Caco-2 (cell line): Measurements from ENCODE around the gene VWA5A. TPM values are rescaled to one million over a fixed set of nuclear protein-coding genes. Genes with fewer than 3 reads are reported as not detected.

Source experiments
- BruUV-seq: library from RNA; stranded (reverse); fragments of 400-500 nt; replicated peaks from 2 replicates; lab custom pipeline; 2021; lab: Mats Ljungman, UMichigan
- CTCF ChIA-PET: fragments of 300-600 bp; sonication (Branson Sonifier 250); formaldehyde crosslinking; loops from one replicate; lab custom pipeline; 2022; ENCODE audit warnings: antibody characterized with exemption; lab: Charles Lee
- POLR2A ChIA-PET: fragments of 300-600 bp; sonication (Branson Sonifier 250); formaldehyde crosslinking; loops from one replicate; lab custom pipeline; 2022; ENCODE audit warnings: antibody characterized with exemption; lab: Charles Lee
- DNase-seq, 2 experiments: peaks; one replicate each; pipeline versions ENCODE4 v3.0.0 to v3.0.0-alpha.2; 2020 to 2022
- H3K27me3 ChIP-seq: replicated peaks from 2 replicates; pipeline ENCODE4 v1.6.0; 2011; ENCODE audit warnings: low read length; ENCODE audit not compliant: control insufficient read depth, insufficient read depth
- H3K36me3 ChIP-seq: 2 replicates; pipeline ENCODE4 v1.5.1; 2011; ENCODE audit warnings: low read length; ENCODE audit not compliant: control insufficient read depth, insufficient read depth
- H3K4me1 ChIP-seq: fragments of 250-450 bp; sonication (Bioruptor Pico); 2 replicates; pipeline ENCODE4 v1.5.1; 2020; ENCODE audit warnings: mild to moderate bottlenecking
- H3K4me3 ChIP-seq: 2 replicates; pipeline ENCODE4 v1.5.1; 2011; ENCODE audit warnings: low read depth, mild to moderate bottlenecking, control low read depth, low read length
- H3K9me3 ChIP-seq: fragments of 250-450 bp; sonication (Bioruptor Pico); 2 replicates; pipeline ENCODE4 v1.5.1; 2020; ENCODE audit warnings: mild to moderate bottlenecking, moderate library complexity
- H3K27ac Mint-ChIP-seq: one replicate; pipeline ENCODE4 v1.8.0; 2022; ENCODE audit warnings: mixed read lengths; ENCODE audit not compliant: unreplicated experiment
- H3K27me3 Mint-ChIP-seq: one replicate; pipeline ENCODE4 v1.8.0; 2022; ENCODE audit warnings: mixed read lengths; ENCODE audit not compliant: insufficient read depth, unreplicated experiment
- H3K36me3 Mint-ChIP-seq: one replicate; pipeline ENCODE4 v1.8.0; 2022; ENCODE audit warnings: mild to moderate bottlenecking, mixed read lengths; ENCODE audit not compliant: insufficient read depth, unreplicated experiment
- H3K4me1 Mint-ChIP-seq: one replicate; pipeline ENCODE4 v1.8.0; 2022; ENCODE audit warnings: low read depth, mixed read lengths; ENCODE audit not compliant: unreplicated experiment
- H3K4me3 Mint-ChIP-seq: one replicate; pipeline ENCODE4 v1.8.0; 2022; ENCODE audit warnings: mild to moderate bottlenecking, moderate library complexity, mixed read lengths; ENCODE audit not compliant: unreplicated experiment
- H3K9me3 Mint-ChIP-seq: one replicate; pipeline ENCODE4 v1.8.0; 2022; ENCODE audit warnings: mixed read lengths; ENCODE audit not compliant: unreplicated experiment
- intact Hi-C: fragments of 100-400 bp; cut with micrococcal nuclease; formaldehyde crosslinking; loops from one replicate; pipeline ENCODE4 v1.10.0; 2022; ENCODE audit not compliant: unreplicated experiment
- total RNA-seq: library from RNA; stranded (reverse); gene quantifications from 2 replicates; pipeline ENCODE4 v1.2.3, GENCODE V29; 2022
- TF ChIP-seq, protein P1 (sequence below), 2 experiments: fragments of 200-600 bp in 1 of 2; IDR thresholded peaks; 1 replicate in 1 of 2; 2 replicates in 1 of 2; pipeline versions ENCODE4 v1.5.1 to v1.8.0; 2011 to 2022; ENCODE audit warnings: antibody characterized with exemption in 1 of 2, control low read depth in 1 of 2, inconsistent platforms in 1 of 2, low read depth in 1 of 2, low read length in 1 of 2, mild to moderate bottlenecking in 1 of 2, moderate library complexity in 1 of 2; ENCODE audit not compliant: insufficient read depth in 1 of 2, severe bottlenecking in 1 of 2, unreplicated experiment in 1 of 2

Gene VWA5A
- total RNA-seq, 1 experiment from 2014 or later: 1.6 TPM

DNA sequence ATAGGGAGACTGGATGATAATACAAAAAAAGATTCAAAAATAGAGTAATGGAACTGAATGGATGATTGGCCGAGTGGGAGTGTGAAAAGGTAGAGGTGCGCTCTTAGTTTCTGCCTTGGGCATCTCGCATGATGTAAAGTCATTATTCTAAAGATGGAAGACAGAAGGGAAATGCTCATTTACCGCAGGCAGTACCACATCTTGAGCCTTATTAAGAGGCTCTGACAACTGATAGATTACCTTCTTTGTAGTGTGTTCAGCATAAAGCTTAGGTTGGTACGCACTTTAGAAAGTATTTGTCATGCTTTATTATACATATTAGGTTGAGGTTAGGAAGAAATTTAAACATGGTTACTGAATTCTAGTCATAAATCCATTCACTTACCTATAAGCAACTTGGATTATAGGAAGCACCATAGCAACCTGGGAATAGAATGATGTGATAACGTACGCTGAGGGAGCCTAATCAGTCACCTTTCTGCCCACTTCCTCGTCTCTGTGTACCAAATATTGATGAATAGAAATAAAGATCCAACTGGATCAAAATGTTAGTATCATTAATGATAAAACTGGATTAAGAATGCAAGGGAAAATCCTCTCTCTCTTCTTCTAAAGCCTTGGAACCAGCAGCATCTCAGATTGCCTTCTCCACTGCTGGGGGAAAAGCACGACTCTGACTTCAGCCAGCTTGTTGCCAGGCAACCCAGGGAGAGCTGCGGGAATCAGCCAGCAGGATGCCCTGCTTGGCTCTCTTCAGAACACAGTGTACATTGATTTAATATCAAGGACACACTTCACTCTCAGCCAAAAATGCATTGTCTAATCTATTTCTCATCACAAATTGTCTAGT lies 29.0 kb upstream of the VWA5A start:
- ChIA-PET CTCF (no interaction called here), POLR2A (no interaction called here)
- no peak overlapping the region for H3K27ac Mint-ChIP-seq
- no peaks in the 10 kb centered on the region for H3K9me3 Mint-ChIP-seq
- no TSS peak for BruUV-seq
- TF ChIP-seq, protein P1, sequence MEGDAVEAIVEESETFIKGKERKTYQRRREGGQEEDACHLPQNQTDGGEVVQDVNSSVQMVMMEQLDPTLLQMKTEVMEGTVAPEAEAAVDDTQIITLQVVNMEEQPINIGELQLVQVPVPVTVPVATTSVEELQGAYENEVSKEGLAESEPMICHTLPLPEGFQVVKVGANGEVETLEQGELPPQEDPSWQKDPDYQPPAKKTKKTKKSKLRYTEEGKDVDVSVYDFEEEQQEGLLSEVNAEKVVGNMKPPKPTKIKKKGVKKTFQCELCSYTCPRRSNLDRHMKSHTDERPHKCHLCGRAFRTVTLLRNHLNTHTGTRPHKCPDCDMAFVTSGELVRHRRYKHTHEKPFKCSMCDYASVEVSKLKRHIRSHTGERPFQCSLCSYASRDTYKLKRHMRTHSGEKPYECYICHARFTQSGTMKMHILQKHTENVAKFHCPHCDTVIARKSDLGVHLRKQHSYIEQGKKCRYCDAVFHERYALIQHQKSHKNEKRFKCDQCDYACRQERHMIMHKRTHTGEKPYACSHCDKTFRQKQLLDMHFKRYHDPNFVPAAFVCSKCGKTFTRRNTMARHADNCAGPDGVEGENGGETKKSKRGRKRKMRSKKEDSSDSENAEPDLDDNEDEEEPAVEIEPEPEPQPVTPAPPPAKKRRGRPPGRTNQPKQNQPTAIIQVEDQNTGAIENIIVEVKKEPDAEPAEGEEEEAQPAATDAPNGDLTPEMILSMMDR (IDR thresholded peaks at IDR 0.05; ENCODE audit: insufficient read depth in 1 of 2, low read depth in 1 of 2, low read length in 1 of 2, severe bottlenecking in 1 of 2, unreplicated experiment in 1 of 2): no peak
- H3K4me1 Mint-ChIP-seq: no peaks in the 10 kb centered on the region
- Histone ChIP-seq H3K4me3 (no peak overlapping the region), H3K36me3 (no peaks in the 10 kb centered on the region), H3K27me3 (0 out of 2 replicates have a peak, but pooled peaks cover 1% of the 10 kb centered on the region), H3K9me3 (no peaks in the 10 kb centered on the region), H3K4me1 (no peaks in the 10 kb centered on the region)
- H3K27me3 Mint-ChIP-seq: peaks cover 31% of the 10 kb centered on the region
- no peak overlapping the region for H3K4me3 Mint-ChIP-seq
- intact Hi-C loops: no loop called here
- no peak for DNase-seq
- no peaks in the 10 kb centered on the region for H3K36me3 Mint-ChIP-seq

DNA sequence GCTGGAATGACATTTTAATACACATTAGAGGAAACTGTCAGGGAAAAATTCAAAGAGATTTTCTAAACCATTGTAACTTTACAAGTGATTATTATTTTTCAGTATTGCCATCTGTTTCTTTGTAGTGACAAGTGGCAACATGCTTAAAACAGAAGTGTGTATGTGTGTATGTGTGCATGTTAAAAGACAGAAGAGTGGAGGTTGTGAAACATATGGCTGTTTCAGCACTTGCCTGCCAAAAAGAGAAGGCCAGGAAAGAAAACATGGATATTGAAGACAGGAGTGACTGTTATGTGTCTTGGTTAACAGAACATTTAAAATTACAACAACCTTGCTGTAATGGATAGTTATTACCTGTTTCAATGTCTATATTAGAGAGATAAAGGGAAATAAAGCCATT lies 24.3 kb upstream of the VWA5A start:
- CTCF ChIA-PET: no interaction called here

DNA sequence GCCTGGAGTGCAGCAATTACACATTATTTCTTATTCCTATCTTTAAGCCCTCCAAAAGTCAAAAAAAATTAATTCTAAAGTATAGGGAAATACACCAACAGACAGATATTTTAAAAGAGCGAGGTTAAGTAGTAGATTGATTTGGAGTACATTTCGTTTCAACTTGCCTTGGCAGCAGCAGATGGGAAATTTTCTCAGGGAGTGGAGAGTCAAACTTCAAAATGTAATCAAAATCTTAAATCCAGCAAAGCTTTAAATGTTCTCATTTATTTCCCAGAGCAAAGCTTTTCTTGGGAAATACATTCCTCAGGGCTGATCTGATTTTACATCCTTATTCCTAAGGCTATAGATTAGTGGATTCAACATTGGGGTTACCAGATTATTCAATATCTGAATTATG lies 21.9 kb upstream of the VWA5A start:
- Mint-ChIP-seq H3K27ac (no peak overlapping the region), H3K4me3 (no peak overlapping the region), H3K9me3 (no peaks in the 10 kb centered on the region), H3K36me3 (no peaks in the 10 kb centered on the region), H3K4me1 (no peaks in the 10 kb centered on the region), H3K27me3 (peaks cover 15% of the 10 kb centered on the region)
- intact Hi-C loops: no loop called here
- no peaks in the 10 kb centered on the region for H3K9me3 ChIP-seq
- CTCF ChIA-PET: no interaction called here
- H3K27me3 ChIP-seq: no peaks in the 10 kb centered on the region; the same call in 1 of the 2 replicates
- no peaks in the 10 kb centered on the region for H3K36me3 ChIP-seq
- TF ChIP-seq, protein P1 (IDR thresholded peaks at IDR 0.05; ENCODE audit: insufficient read depth in 1 of 2, low read depth in 1 of 2, low read length in 1 of 2, severe bottlenecking in 1 of 2, unreplicated experiment in 1 of 2): no peak
- no peaks in the 10 kb centered on the region for H3K4me1 ChIP-seq
- BruUV-seq: no TSS peak
- no peak overlapping the region for H3K4me3 ChIP-seq
- POLR2A ChIA-PET: no interaction called here
- no peak for DNase-seq

More for the DNA sequence above, 24.3 kb upstream of the VWA5A start:
- H3K27me3 Mint-ChIP-seq: peaks cover 18% of the 10 kb centered on the region
- H3K9me3 ChIP-seq: no peaks in the 10 kb centered on the region
- H3K4me3 ChIP-seq: no peak overlapping the region
- POLR2A ChIA-PET: no interaction called here
- H3K4me1 ChIP-seq: no peaks in the 10 kb centered on the region
- DNase-seq: no peak
- intact Hi-C loops: no loop called here
- no peaks in the 10 kb centered on the region for H3K4me1 Mint-ChIP-seq
- H3K27me3 ChIP-seq: peaks cover 1% of the 10 kb centered on the region; the same call in 1 of the 2 replicates
- TF ChIP-seq, protein P1 (IDR thresholded peaks at IDR 0.05; ENCODE audit: insufficient read depth in 1 of 2, low read depth in 1 of 2, low read length in 1 of 2, severe bottlenecking in 1 of 2, unreplicated experiment in 1 of 2): no peak
- no peaks in the 10 kb centered on the region for H3K36me3 ChIP-seq
- no peak overlapping the region for H3K27ac Mint-ChIP-seq
- no peak overlapping the region for H3K4me3 Mint-ChIP-seq
- BruUV-seq: no TSS peak
- no peaks in the 10 kb centered on the region for H3K36me3 Mint-ChIP-seq
- no peaks in the 10 kb centered on the region for H3K9me3 Mint-ChIP-seq
